ENCODE data around the gene USH2A.

USH2A gene

DNA sequence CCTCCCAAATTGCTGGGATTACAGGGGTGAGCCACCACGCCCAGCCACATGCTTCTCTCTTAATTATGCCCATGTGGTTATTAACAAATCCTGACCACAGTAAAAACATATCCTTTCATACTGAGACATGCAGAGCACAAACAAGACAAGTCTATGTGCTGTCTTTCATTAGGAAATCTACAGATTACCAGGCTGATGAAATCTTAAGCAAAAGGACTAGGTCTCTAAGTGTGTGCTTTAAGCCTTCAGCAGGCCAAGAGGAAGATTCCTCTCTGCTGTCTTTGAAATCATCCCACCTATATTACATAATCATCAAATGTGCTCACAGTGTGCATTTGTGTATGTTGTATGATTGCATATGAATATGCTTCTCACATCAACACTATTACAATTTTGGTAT is 436.8 kb downstream of the USH2A start:
- no peak overlapping the region for H3K4me3 ChIP-seq (ENCODE audit: low read depth, low read length)

DNA sequence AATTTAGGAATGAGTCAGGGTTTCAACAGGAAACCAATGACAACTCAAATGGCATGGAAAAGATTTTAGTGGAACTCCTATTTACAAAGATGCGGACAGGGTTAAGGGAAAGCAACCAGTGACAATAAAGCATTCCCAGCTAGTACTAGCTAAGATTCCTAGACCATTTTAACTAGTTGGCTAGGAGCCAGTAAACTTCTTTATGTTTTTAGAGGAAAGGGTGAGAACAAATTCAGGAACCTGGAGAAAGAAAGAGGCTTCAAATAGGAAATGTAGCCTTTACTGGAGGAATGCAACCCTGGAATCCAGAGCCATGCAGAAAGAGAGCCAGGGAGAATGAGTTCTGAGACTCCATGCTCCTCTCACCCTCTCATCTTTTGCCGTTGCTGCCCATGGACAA is 439.6 kb downstream of the USH2A start:
- no peak overlapping the region for H3K4me3 ChIP-seq (ENCODE audit: low read depth, low read length)

DNA sequence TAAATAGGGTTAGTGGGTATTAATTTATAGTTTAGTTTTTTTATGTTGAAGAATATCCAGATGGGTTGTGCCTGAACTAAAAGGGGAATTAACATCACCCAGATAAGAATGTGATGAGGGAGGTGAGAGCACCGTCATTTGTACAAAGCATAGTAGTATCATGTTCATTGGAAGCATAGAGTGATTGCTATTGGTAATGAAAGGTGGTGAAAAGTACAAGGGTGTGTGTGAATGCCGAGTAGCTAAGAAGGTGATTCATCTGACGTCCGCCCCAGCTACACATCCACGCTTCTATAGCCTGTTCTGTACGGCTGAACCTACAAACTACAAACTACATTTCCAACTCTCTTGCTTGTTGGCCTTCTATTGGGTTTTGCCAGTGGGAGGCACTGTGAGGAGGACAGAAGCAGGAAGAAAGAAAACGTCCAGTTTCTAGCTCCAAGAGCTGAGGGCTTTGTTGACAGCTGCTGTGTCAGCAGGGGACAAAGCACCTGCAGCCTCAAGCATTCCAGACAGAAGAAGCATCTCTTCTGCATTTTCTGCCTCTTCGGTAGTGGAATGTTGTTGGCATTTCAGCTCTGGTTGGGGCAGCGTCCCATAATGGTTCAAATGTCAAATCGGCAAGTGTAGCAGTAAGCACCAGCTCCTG is 451.3 kb downstream of the USH2A start:
- no peak overlapping the region for H3K4me3 ChIP-seq (ENCODE audit: low read depth, low read length)

DNA sequence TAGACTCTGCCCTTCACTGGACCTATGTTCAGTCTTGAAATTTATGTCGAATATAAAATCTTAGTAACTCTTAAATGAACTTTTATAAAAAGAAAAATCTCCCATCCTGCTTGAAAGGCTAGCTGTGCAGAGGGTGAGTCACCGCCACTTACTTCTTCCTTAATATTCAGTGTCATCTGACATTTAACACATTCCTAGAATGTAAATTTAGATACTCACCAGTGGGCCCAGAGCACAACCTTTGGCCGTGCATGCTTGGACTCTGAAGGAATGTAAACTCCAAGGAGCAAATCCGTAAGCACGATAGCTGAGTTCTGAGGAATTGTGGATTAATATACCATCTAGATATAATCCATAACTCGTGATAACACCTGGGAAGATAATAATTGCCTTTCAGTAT is 452.8 kb downstream of the USH2A start:
- H3K4me3 ChIP-seq (ENCODE audit: low read depth, low read length) = no peak overlapping the region

DNA sequence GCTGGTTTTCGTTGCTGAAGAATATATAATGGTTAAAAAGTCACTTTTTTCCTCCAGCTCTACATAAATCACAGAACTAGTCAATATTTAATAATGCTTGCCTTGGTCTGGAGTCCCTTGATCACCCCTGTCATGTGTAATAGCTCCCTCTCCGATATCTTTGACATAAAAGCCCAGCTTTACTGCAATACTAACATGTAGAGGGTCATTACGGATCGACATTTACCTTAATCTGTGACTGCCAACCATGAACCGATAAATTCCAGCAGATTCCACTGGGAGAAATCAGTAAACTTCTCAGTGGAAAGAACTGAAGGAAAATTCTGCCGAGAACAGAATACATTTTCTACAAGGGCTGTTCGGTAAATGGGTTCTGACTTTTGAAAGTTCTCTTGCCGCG is 459.6 kb downstream of the USH2A start:
- no peak overlapping the region for H3K4me3 ChIP-seq (ENCODE audit: low read depth, low read length)

DNA sequence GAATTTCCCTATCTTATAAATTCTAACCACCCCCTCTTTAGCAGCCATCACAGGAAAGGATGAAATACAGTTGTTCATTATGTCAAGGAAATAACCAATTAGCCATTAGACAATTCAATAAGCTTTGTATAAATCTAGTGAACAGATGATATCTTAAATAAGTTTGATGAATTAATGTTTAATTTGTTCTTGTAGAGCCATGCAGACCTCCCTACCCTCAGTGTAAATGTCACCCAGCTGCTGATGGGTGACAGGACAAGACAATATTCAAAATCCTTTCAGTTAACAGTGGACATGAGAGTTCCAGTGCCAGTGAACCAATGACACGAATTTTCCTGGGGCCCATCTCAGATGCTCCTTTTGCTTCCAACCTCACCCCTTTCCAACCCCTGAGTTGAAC is 460.2 kb downstream of the USH2A start:
- H3K4me3 ChIP-seq (ENCODE audit: low read depth, low read length) = no peak overlapping the region

DNA sequence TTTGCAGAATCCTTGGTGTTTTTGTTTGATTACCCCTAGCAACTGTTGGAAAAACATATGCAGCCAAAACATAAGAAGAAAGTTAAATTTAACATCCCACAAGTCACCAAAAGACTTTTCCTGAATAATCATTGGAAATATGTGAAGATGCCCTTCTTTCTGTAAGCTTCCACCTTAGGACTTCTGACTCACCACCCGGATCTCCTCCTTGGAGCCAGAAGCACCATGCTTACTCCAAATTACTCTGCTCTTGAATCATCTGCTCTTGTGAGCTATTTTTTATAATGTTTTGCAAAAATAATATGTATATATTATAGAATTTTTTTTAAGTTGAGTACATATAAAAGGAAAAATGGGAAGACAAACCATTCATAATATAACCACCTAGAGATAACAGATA is 464.4 kb downstream of the USH2A start:
- no peak overlapping the region for H3K4me3 ChIP-seq (ENCODE audit: low read depth, low read length)

DNA sequence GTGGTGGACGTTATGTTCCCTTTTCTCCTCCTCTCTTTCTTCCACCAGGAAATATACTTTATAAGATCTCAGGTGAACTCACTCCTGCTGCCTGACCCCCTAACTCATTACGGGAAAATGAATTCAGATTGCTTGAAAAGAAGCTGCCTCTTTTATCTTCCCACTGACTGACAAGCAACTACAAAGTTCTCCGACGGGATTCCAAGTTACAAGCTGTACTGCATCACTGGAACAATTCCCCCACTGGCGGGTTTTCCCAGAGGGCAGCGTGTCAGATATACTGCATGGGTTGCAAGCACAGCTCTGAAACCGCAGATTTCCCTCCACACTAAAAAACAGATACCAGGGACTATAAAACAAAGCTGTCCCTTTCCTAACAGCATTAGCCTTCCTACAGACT is 465.6 kb downstream of the USH2A start:
- H3K4me3 ChIP-seq (ENCODE audit: low read depth, low read length) = no peak overlapping the region

DNA sequence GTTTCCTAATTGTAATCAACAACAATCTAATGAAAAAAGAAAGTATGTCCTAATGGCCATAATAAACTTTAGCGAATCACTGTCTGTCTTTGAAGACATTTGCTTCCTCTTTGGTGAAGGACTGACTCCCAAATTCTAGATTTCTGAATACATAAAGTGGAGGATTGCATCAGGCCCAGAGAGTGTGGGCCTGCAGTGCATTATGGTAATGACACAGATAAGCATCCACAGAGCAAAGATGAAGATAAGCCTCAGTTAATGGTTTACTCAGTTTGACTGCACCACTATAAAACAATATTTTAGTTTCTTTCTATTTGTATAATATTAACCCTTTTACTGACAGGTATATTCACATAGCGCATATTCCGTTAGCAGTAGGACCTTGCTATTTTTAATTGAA is 490.7 kb downstream of the USH2A start:
- H3K4me3 ChIP-seq (ENCODE audit: low read depth, low read length) = no peak overlapping the region

DNA sequence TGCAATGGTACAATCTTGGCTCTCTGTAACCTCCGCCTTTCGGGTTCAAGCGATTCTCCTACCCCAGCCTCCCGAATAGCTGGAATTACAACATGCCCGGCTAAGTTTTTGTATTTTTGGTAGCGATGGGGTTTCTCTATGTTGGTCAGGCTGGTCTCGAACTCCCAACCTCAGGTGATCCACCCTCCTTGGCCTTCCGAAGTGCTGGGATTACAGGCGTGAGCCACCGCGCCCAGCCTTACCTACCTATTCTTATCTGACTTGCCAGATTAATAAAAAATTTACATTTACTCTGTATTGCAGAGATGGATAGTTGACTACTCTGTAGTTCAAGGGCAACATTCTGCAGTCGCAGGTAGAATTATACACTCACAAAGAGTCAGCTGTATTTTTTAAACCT is 496.6 kb downstream of the USH2A start:
- no peak overlapping the region for H3K4me3 ChIP-seq (ENCODE audit: low read depth, low read length)

DNA sequence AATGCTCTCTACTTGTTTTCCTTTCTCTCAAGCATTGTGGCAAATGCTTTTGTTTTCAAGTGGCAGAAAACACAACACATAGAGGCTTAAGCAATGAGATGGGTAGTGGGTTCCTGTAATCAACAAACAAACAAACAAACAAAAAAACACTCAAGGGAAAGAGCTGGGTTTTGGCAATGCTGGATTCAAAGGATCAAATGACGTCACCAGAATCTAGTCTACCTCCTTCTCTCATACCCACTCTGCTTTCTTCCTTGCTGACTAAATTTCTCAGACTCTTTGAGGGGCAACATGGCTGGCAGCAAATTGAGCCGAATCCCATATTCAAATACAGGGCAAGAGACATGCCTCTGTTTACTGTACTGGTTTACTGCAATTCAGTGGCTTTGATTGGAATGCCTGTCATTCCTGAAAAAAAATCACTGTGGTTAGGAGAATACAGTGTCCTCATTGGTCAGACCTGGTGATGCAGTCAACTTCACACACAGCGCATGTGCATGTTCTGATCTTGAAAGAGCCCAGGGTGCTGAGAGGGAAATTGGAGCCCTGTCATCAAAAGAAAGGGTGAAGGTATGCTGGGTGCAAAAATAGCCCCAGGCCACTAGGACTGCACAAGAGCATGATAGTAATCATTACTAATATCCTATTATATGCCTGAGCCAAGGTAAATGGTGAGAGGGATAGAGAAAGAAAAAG is 500.0 kb downstream of the USH2A start:
- no peak overlapping the region for H3K4me3 ChIP-seq (ENCODE audit: low read depth, low read length)

DNA sequence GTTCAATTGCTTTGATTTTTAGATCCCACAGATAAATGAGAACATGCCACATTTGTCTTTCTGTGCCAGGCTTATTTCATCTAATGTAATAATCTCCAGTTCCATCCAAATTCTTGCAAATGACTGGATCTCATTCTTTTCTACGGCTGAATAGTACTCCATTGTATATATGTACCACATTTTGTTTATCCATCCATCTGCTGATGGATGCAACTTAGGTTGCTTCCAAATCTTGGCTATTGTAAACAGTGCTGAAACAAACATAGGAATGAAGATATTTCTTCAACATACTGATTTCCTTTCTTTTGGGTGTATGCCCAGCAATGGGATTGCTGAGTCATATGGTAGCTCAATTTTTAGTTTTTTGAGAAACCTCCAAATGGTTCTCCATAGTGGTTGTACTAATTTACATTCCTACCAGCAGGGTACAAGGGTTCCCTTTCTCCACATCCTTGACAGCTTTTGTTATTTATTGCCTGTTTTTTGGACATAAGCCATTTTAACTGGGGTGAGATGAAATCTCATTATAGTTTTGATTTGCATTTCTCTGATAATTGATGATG is 511.8 kb downstream of the USH2A start:
- H3K4me3 ChIP-seq (ENCODE audit: low read depth, low read length) = no peak overlapping the region

DNA sequence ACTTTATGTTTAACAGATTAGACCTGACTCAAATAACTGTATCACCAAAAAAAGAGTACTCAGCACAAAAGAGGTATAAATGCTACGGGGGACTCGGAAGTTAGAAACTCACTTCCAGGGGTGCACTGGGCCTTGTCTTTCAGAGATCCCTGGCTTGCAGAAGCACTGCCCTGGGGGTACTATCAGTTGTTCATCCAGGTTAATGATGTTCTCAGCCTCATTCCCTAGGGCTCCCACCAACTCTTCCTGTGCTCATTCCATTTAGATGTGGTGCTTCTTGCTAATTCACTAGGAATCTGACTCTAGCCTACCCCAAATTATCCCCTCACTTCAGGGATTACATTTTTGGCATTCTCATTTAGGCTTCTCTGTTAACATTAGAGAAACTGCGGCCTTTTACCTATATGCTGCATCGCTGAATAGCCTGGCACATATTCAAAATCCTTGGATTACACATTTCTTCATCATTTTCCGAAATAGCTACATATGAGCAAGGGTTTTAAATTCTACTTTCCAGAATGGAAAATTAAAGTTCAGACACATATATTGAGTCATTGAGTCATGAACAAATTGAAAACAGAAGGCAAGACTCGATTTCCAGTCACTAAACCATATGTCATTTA is 517.6 kb downstream of the USH2A start:
- H3K4me3 ChIP-seq (ENCODE audit: low read depth, low read length) = no peak overlapping the region

DNA sequence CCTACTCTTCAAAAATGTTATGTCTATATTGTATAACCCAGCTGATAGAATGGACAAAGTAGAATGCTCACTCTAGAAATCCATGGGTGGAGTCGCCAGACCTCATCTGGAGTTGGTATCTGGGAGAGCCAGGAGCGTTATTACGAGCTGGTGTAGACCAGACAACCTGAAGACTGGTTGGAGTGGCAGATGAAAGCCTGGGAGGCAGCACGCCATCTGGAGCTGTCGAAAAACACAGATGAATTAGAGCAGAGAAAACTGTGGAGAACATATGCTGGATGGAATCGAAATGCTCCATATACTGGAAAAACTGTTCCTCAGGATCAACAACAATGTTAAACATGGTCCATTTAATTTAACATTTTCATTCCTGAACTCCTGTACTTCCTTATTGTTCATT is 522.6 kb downstream of the USH2A start:
- H3K4me3 ChIP-seq (ENCODE audit: low read depth, low read length) = no peak overlapping the region

DNA sequence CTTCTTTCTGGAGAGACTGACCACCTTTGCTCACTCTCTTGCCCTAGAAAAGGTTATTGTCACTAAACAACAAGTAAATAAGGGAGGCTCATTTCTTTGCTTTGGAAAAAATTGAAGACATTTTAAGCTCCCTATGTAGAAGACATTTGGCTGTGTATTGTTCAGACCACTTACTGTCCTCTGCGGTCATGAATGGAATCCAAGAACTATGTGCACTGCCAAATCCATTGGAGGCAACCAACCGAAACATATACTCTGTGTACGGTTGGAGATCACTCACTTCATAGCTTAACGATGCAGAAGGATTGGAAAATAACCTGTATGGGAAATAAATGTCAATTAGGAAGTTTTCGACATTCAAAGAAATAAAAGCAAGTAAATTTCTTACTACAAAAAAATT is 523.3 kb downstream of the USH2A start:
- H3K4me3 ChIP-seq (ENCODE audit: low read depth, low read length) = no peak overlapping the region

DNA sequence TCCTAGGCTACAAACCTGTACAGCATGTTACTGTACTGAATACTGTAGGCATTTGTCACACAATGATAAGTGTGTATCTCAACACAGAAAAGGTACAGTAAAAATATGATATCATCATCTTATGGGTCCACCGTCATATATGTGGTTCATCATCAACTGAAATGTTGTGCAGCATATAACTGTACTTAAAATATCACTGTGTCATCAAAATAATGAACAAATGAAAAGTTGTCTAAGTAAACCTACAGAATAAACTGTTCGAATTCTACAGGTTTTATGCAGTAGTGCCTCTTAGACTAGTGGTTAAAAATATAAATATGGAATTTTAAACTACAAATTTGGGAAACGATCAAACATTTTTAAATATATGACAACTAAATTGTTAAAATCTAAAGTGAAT is 527.4 kb downstream of the USH2A start:
- H3K4me3 ChIP-seq (ENCODE audit: low read depth, low read length) = no peak overlapping the region

DNA sequence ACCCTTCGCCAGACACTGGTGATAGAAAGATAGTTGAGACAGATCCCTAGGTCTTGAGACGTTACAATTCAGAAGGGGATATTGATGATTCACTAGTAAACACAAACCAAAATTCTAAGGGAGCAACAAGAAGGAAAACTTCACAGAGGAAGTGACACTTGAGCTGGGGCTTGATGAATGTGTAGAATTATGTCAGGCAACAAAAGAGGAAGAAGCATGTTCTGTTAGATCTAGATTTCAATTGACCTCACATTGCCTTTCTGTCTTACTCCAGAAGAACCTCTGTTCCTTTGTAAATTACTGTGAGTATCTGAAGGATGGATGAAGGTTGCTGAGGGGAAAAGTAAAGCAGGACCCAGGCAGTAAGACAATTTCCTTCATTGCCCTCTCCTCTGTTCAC is 528.0 kb downstream of the USH2A start:
- H3K4me3 ChIP-seq (ENCODE audit: low read depth, low read length) = no peak overlapping the region

DNA sequence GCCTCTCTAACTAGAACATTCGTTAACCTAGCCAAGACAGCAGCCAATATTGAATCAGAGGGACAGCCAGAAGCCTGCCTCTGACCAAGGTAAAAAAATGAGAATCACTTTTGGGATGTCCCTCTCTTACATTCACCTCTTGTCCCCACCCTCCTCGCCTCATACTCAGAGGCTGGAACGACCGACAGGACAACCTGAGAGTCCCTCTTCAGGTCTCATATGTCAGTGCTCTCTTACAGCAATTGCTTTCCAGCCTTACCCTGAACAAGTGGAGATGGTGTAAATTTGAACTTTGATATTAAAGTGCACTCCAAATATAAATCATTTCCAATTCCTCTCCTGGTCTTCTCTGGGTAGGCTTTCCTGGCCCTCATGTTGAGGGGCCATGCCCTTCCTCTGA is 528.6 kb downstream of the USH2A start:
- no peak overlapping the region for H3K4me3 ChIP-seq (ENCODE audit: low read depth, low read length)

DNA sequence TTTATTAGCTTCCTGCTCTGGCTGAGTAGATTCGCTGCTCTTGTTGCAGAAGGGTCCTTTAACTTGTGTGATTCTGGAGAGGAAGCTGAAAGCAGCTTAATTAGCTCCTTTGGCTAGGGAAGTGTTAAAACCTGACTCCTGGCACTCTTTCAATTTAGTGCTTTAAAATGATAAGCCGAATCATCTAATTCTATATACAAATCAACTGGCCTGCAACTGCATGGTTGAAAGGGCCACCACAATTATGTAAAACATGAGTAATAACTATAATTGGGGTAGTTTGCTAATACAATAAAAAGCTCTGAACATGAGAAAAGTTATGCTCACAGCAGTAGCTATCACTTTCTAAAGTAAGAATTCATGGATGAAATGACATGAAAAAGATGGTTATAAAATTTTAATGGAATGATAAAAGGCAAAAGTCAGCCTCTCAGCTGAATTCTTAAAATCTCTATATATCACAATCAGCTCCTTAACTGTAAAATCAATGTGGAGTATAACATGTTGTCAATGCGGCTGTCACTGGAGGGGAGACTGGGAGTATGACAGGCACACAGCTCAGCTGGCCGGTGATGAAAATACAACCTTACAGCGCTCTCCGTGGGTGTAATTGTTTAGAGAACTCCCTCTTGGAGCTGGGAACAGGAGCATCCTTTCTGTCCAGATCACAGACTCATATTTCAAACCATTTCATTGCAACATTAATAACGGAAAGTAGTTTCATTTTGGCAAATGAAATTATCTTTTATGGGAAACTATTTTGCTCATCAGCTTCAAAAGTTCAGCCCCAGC is 531.8 kb downstream of the USH2A start:
- no peak overlapping the region for H3K4me3 ChIP-seq (ENCODE audit: low read depth, low read length)

DNA sequence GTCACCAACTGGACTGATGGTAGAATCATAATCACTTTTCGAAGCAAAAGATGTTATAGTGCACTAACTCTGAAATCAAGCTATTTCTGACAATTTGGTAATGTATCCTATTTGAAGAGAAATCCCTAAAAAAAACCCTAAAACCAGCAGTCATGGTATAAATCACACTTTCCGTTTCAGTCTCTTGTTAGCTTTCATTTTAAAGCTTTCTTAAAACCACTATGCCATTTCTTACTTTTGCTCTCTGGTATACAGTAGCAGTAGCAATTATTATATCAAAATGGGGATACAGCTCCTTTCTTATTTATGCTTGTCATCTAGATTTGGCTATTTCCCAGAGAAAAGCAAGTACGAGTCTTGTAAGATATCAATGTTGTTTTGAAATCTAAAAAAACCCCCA is 532.8 kb downstream of the USH2A start:
- no peak overlapping the region for H3K4me3 ChIP-seq (ENCODE audit: low read depth, low read length)

DNA sequence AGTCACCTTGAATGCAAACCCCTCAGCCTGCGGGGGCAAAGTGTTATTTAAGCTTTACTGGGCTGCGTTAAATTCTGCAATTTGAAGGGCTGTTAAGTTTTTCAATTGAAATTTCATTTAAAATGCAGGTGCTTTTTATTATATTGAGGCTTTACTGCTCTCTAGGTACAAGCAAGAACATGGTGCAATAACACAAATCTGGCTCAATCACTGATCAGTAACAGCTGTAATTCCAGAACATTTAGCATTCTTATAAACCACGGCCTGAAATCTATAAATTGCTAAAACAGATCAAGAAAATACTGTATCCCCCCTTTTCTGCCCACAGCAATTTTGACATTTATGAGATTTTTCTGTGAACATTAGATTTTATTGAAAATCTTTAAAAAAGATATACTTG is 533.4 kb downstream of the USH2A start:
- no peak overlapping the region for H3K4me3 ChIP-seq (ENCODE audit: low read depth, low read length)

All from iPS-11a (cell line).